Smooth muscle cell (in vitro differentiated cells): ENCODE measurements around the gene GABRQ. TPM values are rescaled to one million over a fixed set of nuclear protein-coding genes. Genes with fewer than 3 reads are reported as not detected.

ENCODE experiments used
- polyA plus RNA-seq: library from polyadenylated mRNA; unstranded; fragments of >200 nt; fragmentation: Nextera tagmentation; extraction: Ambion mirVana; gene quantifications from 2 replicates; pipeline ENCODE4 v1.2.1, GENCODE V29; 2016
- total RNA-seq: library from RNA; depleted of rRNA; stranded (reverse); fragments of >200 nt; gene quantifications from 2 replicates; pipeline ENCODE4 v1.2.3, GENCODE V29; 2014

Gene GABRQ
- total and polyA plus RNA-seq, 2 experiments from 2014 or later = 1.3 to 2.7 TPM

Other genes starting within 250 kb of the GABRQ start
- 2.1 and 4.8 TPM in 2 replicates for gene GABRA3, start 186.6 kb upstream of the GABRQ start, total RNA-seq
- 0.11 and 2.4 TPM in 2 replicates for gene GABRA3, start 186.6 kb upstream of the GABRQ start, polyA plus RNA-seq
- gene MAGEA3, start 60.9 kb downstream of the GABRQ start, total RNA-seq = not detected in 2 replicates
- gene MAGEA3, start 60.9 kb downstream of the GABRQ start, polyA plus RNA-seq = not detected in 2 replicates
- not detected in 2 replicates for gene CSAG2, start 71.4 kb downstream of the GABRQ start, total RNA-seq
- gene CSAG2, start 71.4 kb downstream of the GABRQ start, polyA plus RNA-seq = not detected in 2 replicates
- gene MAGEA2B, start 76.7 kb downstream of the GABRQ start, total RNA-seq = not detected in 2 replicates
- 0.54 TPM in 1 of 2 replicates, not detected in the other for gene MAGEA2B, start 76.7 kb downstream of the GABRQ start, polyA plus RNA-seq
- gene CSAG1, start 95.8 kb downstream of the GABRQ start, total RNA-seq = not detected in 2 replicates
- not detected in 2 replicates for gene CSAG1, start 95.8 kb downstream of the GABRQ start, polyA plus RNA-seq
- gene MAGEA12, start 95.9 kb downstream of the GABRQ start, total RNA-seq = not detected in 2 replicates
- not detected in 2 replicates for gene MAGEA12, start 95.9 kb downstream of the GABRQ start, polyA plus RNA-seq
- not detected in 2 replicates for gene MAGEA2, start 115.9 kb downstream of the GABRQ start, total RNA-seq
- not detected in 2 replicates for gene MAGEA2, start 115.9 kb downstream of the GABRQ start, polyA plus RNA-seq
- gene CSAG3, start 121.3 kb downstream of the GABRQ start, total RNA-seq = not detected in 2 replicates
- gene CSAG3, start 121.3 kb downstream of the GABRQ start, polyA plus RNA-seq = 0.32 TPM in 1 of 2 replicates, not detected in the other
- gene MAGEA6, start 131.8 kb downstream of the GABRQ start, total RNA-seq = not detected in 2 replicates
- not detected in 2 replicates for gene MAGEA6, start 131.8 kb downstream of the GABRQ start, polyA plus RNA-seq
- gene CETN2, start 192.9 kb downstream of the GABRQ start, total RNA-seq = 58.3 and 62.1 TPM in 2 replicates
- 42.9 and 60.7 TPM in 2 replicates for gene CETN2, start 192.9 kb downstream of the GABRQ start, polyA plus RNA-seq
- 20.5 and 20.9 TPM in 2 replicates for gene NSDHL, start 193.2 kb downstream of the GABRQ start, total RNA-seq
- 34.1 and 36.4 TPM in 2 replicates for gene NSDHL, start 193.2 kb downstream of the GABRQ start, polyA plus RNA-seq